ENCODE results near the gene C1orf21. TPM values are rescaled to one million over a fixed set of nuclear protein-coding genes. Genes with fewer than 3 reads are reported as not detected.

The C1orf21 gene
- polyA plus RNA-seq, 1 of the 3 experiments (the other 2 are of a cell fraction), result 4.8 TPM

DNA sequence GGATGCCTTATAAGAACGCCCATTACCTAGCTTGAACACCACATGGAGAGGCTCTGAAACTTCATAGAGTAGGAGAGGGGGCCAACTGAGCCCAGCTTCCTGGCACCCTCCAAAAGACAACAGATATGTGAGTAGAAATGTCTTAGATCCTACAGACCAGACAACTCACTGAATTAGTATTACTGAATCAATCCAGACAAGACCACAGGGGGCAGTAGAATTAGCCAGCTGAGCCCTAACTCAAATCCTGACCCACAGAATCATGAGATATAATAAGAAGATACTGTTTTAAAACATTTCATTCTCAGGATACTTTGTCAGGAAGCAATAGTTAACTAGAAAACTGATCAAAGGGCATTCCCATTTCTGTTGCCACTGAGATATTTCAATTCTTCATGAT, 45.8 kb upstream of the C1orf21 start:
- Histone ChIP-seq H3K9me3 (no peaks in the 10 kb centered on the region), H3K27me3 (ENCODE audit: insufficient read depth) (no peaks in the 10 kb centered on the region), H2AFZ (ENCODE audit: low read depth) (no peak overlapping the region), H3K79me2 (ENCODE audit: insufficient read depth) (no peaks in the 10 kb centered on the region), H3K9me2 (no peaks in the 10 kb centered on the region), H3K36me3 (replicated peaks in 1 of 2; ENCODE audit: control insufficient read depth in 1 of 2, insufficient read depth in 2 of 2, low read length in 1 of 2) (no peaks in the 10 kb centered on the region), H3K9ac (no peak overlapping the region), H3F3A (replicated peaks; ENCODE audit: insufficient read depth) (no peaks in the 10 kb centered on the region), H3K4me2 (no peak overlapping the region), H3K27ac (ENCODE audit: low read depth in 2 of 2, low read length in 1 of 2) (no peak overlapping the region), H3K4me3 (ENCODE audit: low read depth in 2 of 2, low read length in 1 of 2) (no peak overlapping the region), H4K20me1 (ENCODE audit: insufficient read depth) (no peaks in the 10 kb centered on the region), H3K4me1 (ENCODE audit: control insufficient read depth in 1 of 2, insufficient read depth in 2 of 2, low read depth in 1 of 2, low read length in 1 of 2) (no peaks in the 10 kb centered on the region)
- ChIA-PET CTCF (no interaction called here), POLR2A (no interaction called here)
- DNase-seq, result no peak
- WGBS (ENCODE audit: low lambda C conversion rate), result no CpG with 5 or more reads among the region's 1 CpG
- no peak for TF ChIP-seq FOSL2 (IDR thresholded peaks at IDR 0.05; ENCODE audit: borderline replicate concordance, low read depth)
- TF ChIP-seq, protein P1, sequence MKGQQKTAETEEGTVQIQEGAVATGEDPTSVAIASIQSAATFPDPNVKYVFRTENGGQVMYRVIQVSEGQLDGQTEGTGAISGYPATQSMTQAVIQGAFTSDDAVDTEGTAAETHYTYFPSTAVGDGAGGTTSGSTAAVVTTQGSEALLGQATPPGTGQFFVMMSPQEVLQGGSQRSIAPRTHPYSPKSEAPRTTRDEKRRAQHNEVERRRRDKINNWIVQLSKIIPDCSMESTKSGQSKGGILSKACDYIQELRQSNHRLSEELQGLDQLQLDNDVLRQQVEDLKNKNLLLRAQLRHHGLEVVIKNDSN (IDR thresholded peaks at IDR 0.05; ENCODE audit: borderline replicate concordance, low read depth), result no peak
- TF ChIP-seq FOXM1 (IDR thresholded peaks at IDR 0.05; ENCODE audit: low read depth), result no peak
- no peak for TF ChIP-seq MXI1 (IDR thresholded peaks at IDR 0.05; ENCODE audit: low read depth, low read length)
- no peak for TF ChIP-seq TEAD4 (IDR thresholded peaks at IDR 0.05; ENCODE audit: borderline replicate concordance, insufficient read depth)
- TF ChIP-seq EZH2phosphoT487 (IDR thresholded peaks at IDR 0.05; ENCODE audit: borderline replicate concordance, low read depth), result no peak
- TF ChIP-seq YY1 (IDR thresholded peaks at IDR 0.05; ENCODE audit: low read depth), result no peak
- TF ChIP-seq MEF2A (IDR thresholded peaks at IDR 0.05; ENCODE audit: borderline replicate concordance, low read depth), result no peak
- no peak for TF ChIP-seq TCF12 (IDR thresholded peaks at IDR 0.05)
- TF ChIP-seq RAD21 (IDR thresholded peaks at IDR 0.05; ENCODE audit: low read length), result no peak
- TF ChIP-seq CHD2 (IDR thresholded peaks at IDR 0.05; ENCODE audit: low read length, partially characterized antibody), result no peak
- TF ChIP-seq RCOR1 (IDR thresholded peaks at IDR 0.05; ENCODE audit: low read length), result no peak
- no peak for TF ChIP-seq RFX5 (IDR thresholded peaks at IDR 0.05; ENCODE audit: low read length)
- TF ChIP-seq, protein P2, sequence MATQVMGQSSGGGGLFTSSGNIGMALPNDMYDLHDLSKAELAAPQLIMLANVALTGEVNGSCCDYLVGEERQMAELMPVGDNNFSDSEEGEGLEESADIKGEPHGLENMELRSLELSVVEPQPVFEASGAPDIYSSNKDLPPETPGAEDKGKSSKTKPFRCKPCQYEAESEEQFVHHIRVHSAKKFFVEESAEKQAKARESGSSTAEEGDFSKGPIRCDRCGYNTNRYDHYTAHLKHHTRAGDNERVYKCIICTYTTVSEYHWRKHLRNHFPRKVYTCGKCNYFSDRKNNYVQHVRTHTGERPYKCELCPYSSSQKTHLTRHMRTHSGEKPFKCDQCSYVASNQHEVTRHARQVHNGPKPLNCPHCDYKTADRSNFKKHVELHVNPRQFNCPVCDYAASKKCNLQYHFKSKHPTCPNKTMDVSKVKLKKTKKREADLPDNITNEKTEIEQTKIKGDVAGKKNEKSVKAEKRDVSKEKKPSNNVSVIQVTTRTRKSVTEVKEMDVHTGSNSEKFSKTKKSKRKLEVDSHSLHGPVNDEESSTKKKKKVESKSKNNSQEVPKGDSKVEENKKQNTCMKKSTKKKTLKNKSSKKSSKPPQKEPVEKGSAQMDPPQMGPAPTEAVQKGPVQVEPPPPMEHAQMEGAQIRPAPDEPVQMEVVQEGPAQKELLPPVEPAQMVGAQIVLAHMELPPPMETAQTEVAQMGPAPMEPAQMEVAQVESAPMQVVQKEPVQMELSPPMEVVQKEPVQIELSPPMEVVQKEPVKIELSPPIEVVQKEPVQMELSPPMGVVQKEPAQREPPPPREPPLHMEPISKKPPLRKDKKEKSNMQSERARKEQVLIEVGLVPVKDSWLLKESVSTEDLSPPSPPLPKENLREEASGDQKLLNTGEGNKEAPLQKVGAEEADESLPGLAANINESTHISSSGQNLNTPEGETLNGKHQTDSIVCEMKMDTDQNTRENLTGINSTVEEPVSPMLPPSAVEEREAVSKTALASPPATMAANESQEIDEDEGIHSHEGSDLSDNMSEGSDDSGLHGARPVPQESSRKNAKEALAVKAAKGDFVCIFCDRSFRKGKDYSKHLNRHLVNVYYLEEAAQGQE (IDR thresholded peaks at IDR 0.05; ENCODE audit: low read depth, low read length), result no peak
- TF ChIP-seq, protein P3, sequence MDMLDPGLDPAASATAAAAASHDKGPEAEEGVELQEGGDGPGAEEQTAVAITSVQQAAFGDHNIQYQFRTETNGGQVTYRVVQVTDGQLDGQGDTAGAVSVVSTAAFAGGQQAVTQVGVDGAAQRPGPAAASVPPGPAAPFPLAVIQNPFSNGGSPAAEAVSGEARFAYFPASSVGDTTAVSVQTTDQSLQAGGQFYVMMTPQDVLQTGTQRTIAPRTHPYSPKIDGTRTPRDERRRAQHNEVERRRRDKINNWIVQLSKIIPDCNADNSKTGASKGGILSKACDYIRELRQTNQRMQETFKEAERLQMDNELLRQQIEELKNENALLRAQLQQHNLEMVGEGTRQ (IDR thresholded peaks at IDR 0.05; ENCODE audit: borderline replicate concordance, low read depth, low read length), result no peak
- no peak for TF ChIP-seq SMC3 (IDR thresholded peaks at IDR 0.05; ENCODE audit: low read depth, low read length)
- TF ChIP-seq RXRA (IDR thresholded peaks at IDR 0.05; ENCODE audit: borderline replicate concordance, low read depth), result no peak
- no peak for TF ChIP-seq GATA2 (CRISPR knock-in tag; IDR thresholded peaks at IDR 0.05)
- TF ChIP-seq, protein P4, sequence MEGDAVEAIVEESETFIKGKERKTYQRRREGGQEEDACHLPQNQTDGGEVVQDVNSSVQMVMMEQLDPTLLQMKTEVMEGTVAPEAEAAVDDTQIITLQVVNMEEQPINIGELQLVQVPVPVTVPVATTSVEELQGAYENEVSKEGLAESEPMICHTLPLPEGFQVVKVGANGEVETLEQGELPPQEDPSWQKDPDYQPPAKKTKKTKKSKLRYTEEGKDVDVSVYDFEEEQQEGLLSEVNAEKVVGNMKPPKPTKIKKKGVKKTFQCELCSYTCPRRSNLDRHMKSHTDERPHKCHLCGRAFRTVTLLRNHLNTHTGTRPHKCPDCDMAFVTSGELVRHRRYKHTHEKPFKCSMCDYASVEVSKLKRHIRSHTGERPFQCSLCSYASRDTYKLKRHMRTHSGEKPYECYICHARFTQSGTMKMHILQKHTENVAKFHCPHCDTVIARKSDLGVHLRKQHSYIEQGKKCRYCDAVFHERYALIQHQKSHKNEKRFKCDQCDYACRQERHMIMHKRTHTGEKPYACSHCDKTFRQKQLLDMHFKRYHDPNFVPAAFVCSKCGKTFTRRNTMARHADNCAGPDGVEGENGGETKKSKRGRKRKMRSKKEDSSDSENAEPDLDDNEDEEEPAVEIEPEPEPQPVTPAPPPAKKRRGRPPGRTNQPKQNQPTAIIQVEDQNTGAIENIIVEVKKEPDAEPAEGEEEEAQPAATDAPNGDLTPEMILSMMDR (IDR thresholded peaks at IDR 0.05), result no peak; the same call in 1 of the 2 replicates
- no peak for TF ChIP-seq NFIC (IDR thresholded peaks at IDR 0.05; ENCODE audit: borderline replicate concordance)

Measured in SK-N-SH (cell line).